GM18519 (cell line): ENCODE measurements around the gene TMEM271.

Experiments
- ATAC-seq: cut with Tn5 transposase; IDR thresholded peaks from one replicate; pipeline ENCODE4 v1.9.1; 2021; ENCODE audit warnings: mild to moderate bottlenecking, moderate library complexity; ENCODE audit not compliant: unreplicated experiment, low FRiP score

Gene TMEM271

GRCh38 chr4:576245-576821 is at the start of gene TMEM271:
TSS of gene TMEM271 (minus strand) at chr4:576295. CDS start at chr4:576062, 233 bp downstream.
- ATAC-seq: no peak

- no peak for ATAC-seq
Observed at GRCh38 chr4:625631-626161, 49.6 kb upstream of the TMEM271 start.

- ATAC-seq: no peak
Observed at GRCh38 chr4:624705-625590, 48.9 kb upstream of the TMEM271 start, which contains the start of gene PDE6B. TSS of gene PDE6B (plus strand) at chr4:625573. CDS start at chr4:625627, 54 bp downstream.

- no peak for ATAC-seq
Observed at GRCh38 chr4:623914-624566, 47.9 kb upstream of the TMEM271 start.

GRCh38 chr4:622996-623913 is 47.2 kb upstream of the TMEM271 start:
- ATAC-seq: no peak

- no peak for ATAC-seq
Observed at GRCh38 chr4:622071-622995, 46.2 kb upstream of the TMEM271 start.

- no peak for ATAC-seq
Observed at GRCh38 chr4:621296-622070, 45.4 kb upstream of the TMEM271 start.

GRCh38 chr4:620851-621261 is 44.8 kb upstream of the TMEM271 start:
- no peak for ATAC-seq

GRCh38 chr4:620201-620600 is 44.1 kb upstream of the TMEM271 start:
- no peak for ATAC-seq

GRCh38 chr4:617644-618641 is 41.8 kb upstream of the TMEM271 start:
- no peak for ATAC-seq

- no peak for ATAC-seq
Observed at GRCh38 chr4:616911-617643, 41.0 kb upstream of the TMEM271 start.

- no peak for ATAC-seq
Observed at GRCh38 chr4:616091-616490, 40.0 kb upstream of the TMEM271 start.

- ATAC-seq: no peak
Observed at GRCh38 chr4:613126-613525, 37.0 kb upstream of the TMEM271 start.

GRCh38 chr4:612749-613125 is 36.6 kb upstream of the TMEM271 start:
- no peak for ATAC-seq

- no peak for ATAC-seq
Observed at GRCh38 chr4:612052-612748, 36.1 kb upstream of the TMEM271 start.
